ENCODE data around the gene TRAP1.

GRCh38 chr16:3651461-3652372 lies 65.6 kb downstream of the TRAP1 start:
- TF ChIP-seq, protein P1, sequence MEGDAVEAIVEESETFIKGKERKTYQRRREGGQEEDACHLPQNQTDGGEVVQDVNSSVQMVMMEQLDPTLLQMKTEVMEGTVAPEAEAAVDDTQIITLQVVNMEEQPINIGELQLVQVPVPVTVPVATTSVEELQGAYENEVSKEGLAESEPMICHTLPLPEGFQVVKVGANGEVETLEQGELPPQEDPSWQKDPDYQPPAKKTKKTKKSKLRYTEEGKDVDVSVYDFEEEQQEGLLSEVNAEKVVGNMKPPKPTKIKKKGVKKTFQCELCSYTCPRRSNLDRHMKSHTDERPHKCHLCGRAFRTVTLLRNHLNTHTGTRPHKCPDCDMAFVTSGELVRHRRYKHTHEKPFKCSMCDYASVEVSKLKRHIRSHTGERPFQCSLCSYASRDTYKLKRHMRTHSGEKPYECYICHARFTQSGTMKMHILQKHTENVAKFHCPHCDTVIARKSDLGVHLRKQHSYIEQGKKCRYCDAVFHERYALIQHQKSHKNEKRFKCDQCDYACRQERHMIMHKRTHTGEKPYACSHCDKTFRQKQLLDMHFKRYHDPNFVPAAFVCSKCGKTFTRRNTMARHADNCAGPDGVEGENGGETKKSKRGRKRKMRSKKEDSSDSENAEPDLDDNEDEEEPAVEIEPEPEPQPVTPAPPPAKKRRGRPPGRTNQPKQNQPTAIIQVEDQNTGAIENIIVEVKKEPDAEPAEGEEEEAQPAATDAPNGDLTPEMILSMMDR (conservative IDR thresholded peaks at IDR 0.05; ENCODE audit: low read depth, low read length), result no peak
- TF ChIP-seq EZH2 (IDR thresholded peaks at IDR 0.05; ENCODE audit: low read length, unreplicated experiment) (no peak), EZH2phosphoT487 (IDR thresholded peaks at IDR 0.05; ENCODE audit: borderline replicate concordance, low read length) (no peak)

Data from PC-3 (cell line).